ENCODE data around the gene PCDHB15.
"Not testable (repeated sequence)": the region's sequence is repeated elsewhere in the genome, so short reads cannot be mapped to it uniquely, and the experiment has no call there.

The PCDHB15 gene

GRCh38 chr5:141236516-141237313 lies 8.5 kb upstream of the PCDHB15 start:
- in situ Hi-C loops (cut with MboI; ENCODE audit: low pct_unique_long_range_greater_than_20kb, low sequenced_read_pairs): no loop called here
- DNase-seq: no peak

GRCh38 chr5:141241496-141241895 lies 3.7 kb upstream of the PCDHB15 start:
- DNase-seq: no peak
- in situ Hi-C loops (cut with MboI; ENCODE audit: low pct_unique_long_range_greater_than_20kb, low sequenced_read_pairs): no loop called here

GRCh38 chr5:141246971-141247370 lies 1.8 kb downstream of the PCDHB15 start:
- DNase-seq; in situ Hi-C loops (cut with MboI; ENCODE audit: low pct_unique_long_range_greater_than_20kb, low sequenced_read_pairs): not testable (repeated sequence)

GRCh38 chr5:141247434-141247833 lies 2.2 kb downstream of the PCDHB15 start:
- in situ Hi-C loops (cut with MboI; ENCODE audit: low pct_unique_long_range_greater_than_20kb, low sequenced_read_pairs); DNase-seq: not testable (repeated sequence)

- in situ Hi-C loops (cut with MboI; ENCODE audit: low pct_unique_long_range_greater_than_20kb, low sequenced_read_pairs): no loop called here
- DNase-seq: no peak
Observed at GRCh38 chr5:141250576-141250975, 5.4 kb downstream of the PCDHB15 start.

- in situ Hi-C loops (cut with MboI; ENCODE audit: low pct_unique_long_range_greater_than_20kb, low sequenced_read_pairs): no loop called here
- no peak for DNase-seq
Observed at GRCh38 chr5:141258464-141258863, 13.3 kb downstream of the PCDHB15 start.

- DNase-seq: no peak
- in situ Hi-C loops (cut with MboI; ENCODE audit: low pct_unique_long_range_greater_than_20kb, low sequenced_read_pairs): no loop called here
Observed at GRCh38 chr5:141258948-141259347, 13.8 kb downstream of the PCDHB15 start.

- peak; percentile 35 for DNase-seq
- in situ Hi-C loops (cut with MboI; ENCODE audit: low pct_unique_long_range_greater_than_20kb, low sequenced_read_pairs): no loop called here
Observed at GRCh38 chr5:141260458-141261237, 15.5 kb downstream of the PCDHB15 start.

- in situ Hi-C loops (cut with MboI; ENCODE audit: low pct_unique_long_range_greater_than_20kb, low sequenced_read_pairs): no loop called here
- no peak for DNase-seq
Observed at GRCh38 chr5:141261238-141261546, 16.0 kb downstream of the PCDHB15 start.

GRCh38 chr5:141269195-141269594 lies 24.0 kb downstream of the PCDHB15 start:
- DNase-seq: no peak
- in situ Hi-C loops (cut with MboI; ENCODE audit: low pct_unique_long_range_greater_than_20kb, low sequenced_read_pairs): no loop called here

- DNase-seq: peak; percentile 21
- in situ Hi-C loops (cut with MboI; ENCODE audit: low pct_unique_long_range_greater_than_20kb, low sequenced_read_pairs): no loop called here
Observed at GRCh38 chr5:141272906-141273305, 27.7 kb downstream of the PCDHB15 start.

- in situ Hi-C loops (cut with MboI; ENCODE audit: low pct_unique_long_range_greater_than_20kb, low sequenced_read_pairs): no loop called here
Observed at GRCh38 chr5:141298376-141298775, 53.2 kb downstream of the PCDHB15 start.

More at GRCh38 chr5:141298376-141298775, 53.2 kb downstream of the PCDHB15 start:
- no peak for DNase-seq
